NCI-H226 (cell line): ENCODE results near the gene OR2A1.
"Not testable (repeated sequence)": the region's sequence is repeated elsewhere in the genome, so short reads cannot be mapped to it uniquely, and the experiment has no call there.

Source experiments
- DNase-seq: peaks from one replicate; pipeline ENCODE4 v3.0.0-alpha.2; 2015

Gene OR2A1

DNA sequence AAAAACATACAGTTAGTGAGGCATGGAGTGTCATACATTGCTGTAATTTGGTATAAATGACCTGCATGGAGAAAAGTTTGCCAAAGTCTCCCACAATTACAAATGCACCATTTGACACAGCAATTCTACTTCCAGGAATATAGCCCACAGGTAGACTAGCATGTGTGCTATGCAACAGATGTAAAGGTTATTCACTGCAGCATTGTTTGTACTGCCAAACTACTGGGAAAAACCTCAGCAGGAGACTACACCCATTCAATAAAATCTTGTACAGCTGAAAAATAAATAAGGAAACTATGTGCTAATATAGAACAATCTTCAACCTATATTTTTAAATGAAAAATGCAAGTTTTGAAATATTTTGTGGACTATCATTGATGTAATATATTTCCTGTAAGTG, 17.8 kb downstream of the OR2A1 start:
- DNase-seq: not testable (repeated sequence)

DNA sequence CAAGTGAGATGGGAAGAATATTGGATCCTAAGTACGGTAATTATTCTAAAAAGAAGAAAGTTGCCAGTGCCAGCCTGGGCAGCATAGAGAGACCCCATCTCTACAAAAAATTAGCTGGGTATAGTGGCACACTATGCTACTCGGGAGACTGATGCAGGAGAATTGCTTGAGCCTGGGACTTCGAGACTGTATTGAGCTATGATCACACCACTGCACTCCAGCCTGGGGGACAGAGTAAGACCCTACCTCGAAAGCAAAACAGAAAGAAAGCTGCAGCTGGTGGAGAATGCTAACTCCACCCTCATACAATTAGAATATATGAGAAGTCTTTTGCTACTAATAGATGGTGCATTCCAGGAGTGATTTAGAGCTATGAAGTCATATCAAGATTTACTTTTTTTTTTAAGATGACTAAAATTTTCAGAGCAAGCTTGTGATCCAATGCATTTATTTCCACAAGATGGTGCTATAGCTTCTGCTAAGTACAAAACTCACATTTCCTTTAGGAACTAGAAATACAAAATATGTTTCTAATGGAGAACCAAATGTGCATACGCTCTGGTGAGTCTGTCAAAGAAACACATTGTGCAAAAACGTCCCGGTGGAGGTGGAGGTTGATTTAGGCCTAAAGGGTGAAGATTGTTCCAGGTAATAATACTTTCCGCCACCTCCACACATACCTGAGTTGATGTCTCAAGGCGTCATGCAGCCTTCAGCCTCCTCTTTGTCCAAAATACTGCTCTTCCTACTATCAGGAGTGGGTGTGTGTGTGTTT, 19.2 kb downstream of the OR2A1 start:
- DNase-seq: not testable (repeated sequence)

DNA sequence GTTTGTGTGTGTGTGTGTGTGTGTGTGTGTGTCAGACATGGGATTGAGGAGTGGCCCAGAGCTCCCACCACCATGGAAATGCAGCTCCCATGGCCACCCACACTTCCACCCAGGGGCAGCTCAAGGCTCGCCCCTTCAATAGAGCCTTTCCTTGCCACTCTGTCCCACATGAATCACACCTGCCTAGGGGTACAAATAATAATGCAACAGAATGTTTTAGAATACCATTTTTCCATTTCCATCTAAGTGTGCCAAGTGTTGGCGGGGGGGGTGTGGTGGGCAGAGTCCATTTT, 19.7 kb downstream of the OR2A1 start:
- not testable (repeated sequence) for DNase-seq

DNA sequence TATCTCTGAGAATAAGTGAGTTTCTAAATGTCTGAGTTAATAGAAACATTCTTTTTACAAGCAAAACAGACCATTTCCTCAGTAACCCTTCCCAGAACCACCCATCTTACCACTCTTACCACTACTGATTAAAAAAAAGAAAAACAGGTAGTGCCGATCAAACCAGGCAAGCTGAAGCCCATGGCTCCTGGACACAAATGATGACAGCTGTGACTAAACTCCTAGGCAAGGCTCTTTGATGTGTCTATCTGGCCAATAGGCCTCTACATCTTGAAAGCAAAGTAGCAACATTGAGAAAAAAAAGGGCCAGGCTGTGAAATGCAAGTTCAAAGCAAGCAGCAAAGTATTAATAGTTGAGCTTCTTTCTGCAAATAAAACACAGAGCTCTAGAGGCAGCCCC, 36.4 kb downstream of the OR2A1 start:
- DNase-seq: not testable (repeated sequence)

DNA sequence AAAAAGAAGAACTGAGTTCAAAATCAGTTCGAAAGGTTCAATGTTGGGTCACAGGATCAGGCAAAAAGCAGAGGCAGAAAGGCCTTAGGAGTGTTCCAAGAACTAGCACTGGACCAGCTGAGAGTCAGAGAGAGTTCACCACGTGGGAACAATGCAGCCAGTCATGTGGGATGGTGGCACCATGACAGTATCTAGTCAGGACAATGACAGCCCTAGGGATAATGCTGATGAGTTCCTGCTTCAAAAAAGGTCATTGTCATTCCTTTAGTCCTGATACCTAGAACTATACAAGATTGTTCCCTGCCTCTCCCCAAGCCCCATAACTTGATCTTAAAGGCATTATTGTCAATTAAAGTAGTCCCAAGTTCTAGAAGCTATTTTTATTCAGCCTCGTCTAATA, 39.4 kb downstream of the OR2A1 start:
- not testable (repeated sequence) for DNase-seq

DNA sequence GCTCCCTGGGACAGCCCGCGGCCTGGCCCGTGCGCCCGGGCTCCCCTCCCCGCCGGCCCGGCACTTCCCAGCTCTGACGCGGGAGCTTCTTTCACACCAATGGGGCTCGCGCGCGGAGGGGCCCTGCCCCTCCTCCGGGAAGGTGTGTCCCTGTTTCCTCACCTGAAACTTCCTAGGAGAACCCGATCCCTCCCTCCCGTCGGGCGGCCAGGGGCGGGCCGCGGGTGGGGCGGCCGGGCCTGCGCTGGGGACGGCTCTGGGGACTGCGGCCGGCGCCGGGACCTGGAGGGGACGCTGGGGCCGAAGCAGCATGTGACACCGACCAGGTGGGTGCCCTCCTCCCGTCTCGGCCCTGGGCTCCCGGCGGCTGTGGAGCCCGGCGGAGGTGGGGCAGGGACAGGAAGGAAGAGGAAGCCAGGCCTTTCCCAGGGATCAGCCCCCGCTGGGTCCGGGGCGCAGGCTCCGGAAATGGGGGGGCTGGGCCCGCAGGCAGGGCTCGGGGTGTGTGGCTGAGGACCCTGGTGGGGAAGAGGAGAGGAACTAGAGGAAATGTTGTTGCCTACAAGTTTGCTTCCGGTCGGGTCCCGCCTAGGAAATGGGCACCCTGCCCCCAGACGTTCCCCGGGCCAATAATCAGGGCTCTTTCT, 43.1 kb downstream of the OR2A1 start, which contains the start of gene ARHGEF5:
Gene ARHGEF5, plus strand, starts transcription at position 227 of the 647 bp plus-strand sequence. CDS start 7,268 bp downstream, outside the sequence.
- DNase-seq: not testable (repeated sequence)

DNA sequence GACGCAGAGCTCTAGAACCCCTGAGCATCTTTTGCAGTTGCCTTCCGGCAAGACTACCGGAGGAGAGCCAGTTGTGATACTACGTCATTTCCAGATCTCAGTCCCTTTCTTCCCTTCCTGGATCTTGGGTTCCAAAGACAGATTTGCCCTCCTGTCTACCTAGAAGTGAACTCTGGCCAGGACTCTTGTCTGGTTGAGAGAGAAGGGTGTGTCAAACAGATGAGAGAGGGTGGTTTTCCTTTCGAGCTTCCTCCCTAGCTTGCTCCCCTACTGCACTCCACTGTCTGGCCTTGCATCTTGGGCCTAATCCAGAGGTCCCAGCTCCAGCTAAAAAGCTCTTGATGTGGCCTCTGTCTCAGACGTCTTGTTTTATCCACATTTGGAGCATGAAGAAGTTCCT, 44.0 kb downstream of the OR2A1 start:
- not testable (repeated sequence) for DNase-seq

DNA sequence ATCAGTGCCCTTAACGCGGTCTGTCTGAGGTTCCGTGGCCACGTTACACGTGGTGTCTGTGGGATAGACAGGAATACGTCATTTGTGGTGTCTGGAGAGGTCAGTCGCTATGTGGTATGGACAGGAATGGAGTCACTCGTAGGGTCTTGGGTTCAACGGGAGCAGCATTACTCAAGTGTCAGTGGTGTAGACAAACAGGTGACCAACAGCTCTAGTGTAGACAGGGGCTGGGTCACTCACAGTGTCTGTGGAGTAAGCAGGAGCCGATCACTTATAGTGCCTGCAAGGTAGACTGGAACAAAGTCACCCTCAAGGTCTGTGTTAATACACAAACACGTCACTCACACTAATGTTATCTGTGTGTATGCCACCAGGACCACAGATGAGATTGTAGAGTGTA, 44.6 kb downstream of the OR2A1 start:
- not testable (repeated sequence) for DNase-seq

DNA sequence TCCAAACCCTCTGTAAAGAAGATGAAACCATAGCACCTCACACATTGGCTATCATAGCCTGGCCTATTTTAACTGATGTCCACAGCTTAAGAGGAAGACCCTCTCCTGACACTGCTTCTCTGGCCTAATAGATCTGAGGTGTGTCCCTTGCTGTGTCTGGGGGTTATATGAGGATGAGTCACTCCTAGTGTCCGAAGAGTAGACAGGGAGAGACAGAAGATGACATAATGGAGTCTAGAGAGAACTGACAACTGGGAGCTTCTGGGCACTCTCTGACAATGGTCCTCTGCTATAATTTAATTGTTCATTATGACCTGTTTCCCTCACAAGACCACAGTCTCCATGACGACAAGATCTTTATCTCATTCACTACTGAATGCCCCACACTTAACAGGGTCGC, 49.8 kb downstream of the OR2A1 start:
- not testable (repeated sequence) for DNase-seq

DNA sequence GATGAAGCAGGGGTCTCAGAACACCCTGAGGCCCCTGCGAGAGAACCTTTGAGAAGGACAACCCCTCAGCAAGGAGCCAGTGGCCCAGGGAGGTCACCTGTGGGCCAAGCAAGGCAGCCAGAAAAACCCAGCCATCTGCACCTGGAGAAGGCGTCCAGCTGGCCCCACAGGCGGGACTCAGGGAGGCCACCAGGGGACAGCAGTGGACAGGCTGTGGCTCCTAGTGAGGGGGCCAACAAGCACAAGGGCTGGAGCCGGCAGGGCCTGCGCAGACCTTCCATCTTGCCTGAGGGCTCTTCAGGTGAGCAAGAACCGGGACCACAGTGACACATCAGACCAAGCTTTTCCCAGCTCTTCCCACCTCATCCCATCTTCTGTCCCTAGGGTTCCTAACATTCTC, 53.3 kb downstream of the OR2A1 start:
- DNase-seq: not testable (repeated sequence)

DNA sequence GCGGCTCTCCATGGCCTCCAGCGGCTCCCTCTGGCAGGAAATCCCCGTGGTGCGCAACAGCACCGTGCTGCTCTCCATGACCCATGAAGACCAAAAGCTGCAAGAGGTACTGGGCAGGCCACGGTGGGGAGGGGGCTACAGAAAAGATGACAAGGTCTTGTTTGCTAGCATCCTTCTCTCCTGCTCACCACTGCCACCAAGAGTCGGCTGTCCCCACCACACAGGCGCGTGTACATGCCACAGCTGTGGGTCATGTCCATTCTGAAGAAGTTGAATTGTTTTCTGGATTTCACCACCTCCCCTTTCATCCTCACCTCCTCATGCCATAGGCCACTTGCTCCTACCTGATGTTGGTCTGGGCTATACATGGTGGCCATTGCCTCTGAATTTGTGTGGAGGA, 55.0 kb downstream of the OR2A1 start:
- not testable (repeated sequence) for DNase-seq

DNA sequence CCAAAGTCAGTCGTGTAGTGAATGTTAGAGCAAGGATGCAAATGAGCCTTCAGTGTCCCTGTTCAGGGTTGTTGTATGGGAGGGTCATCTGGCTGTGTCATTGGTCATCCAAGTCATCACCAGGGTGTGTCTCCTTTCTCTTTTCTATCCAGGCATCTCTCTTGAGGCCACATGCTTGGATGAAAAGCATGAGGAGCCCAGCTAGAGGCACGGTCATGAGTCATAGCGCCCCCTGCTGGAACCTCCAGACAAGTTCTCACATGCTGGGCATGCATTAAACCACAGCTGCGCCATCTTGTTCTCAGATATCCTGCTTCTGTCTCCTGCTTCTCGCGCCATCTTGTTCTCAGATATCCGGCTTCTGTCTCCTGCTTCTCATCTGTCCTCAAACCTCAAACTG, 57.0 kb downstream of the OR2A1 start:
- not testable (repeated sequence) for DNase-seq
